Stimulated activated naive CD4-positive, alpha-beta T cell (primary cell): ENCODE data around the gene GABARAP.

ENCODE experiments used
- DNase-seq, 6 experiments: peaks; one replicate each; lab custom pipeline; 2025; lab: John Stamatoyannopoulos, UW

The GABARAP gene

DNA sequence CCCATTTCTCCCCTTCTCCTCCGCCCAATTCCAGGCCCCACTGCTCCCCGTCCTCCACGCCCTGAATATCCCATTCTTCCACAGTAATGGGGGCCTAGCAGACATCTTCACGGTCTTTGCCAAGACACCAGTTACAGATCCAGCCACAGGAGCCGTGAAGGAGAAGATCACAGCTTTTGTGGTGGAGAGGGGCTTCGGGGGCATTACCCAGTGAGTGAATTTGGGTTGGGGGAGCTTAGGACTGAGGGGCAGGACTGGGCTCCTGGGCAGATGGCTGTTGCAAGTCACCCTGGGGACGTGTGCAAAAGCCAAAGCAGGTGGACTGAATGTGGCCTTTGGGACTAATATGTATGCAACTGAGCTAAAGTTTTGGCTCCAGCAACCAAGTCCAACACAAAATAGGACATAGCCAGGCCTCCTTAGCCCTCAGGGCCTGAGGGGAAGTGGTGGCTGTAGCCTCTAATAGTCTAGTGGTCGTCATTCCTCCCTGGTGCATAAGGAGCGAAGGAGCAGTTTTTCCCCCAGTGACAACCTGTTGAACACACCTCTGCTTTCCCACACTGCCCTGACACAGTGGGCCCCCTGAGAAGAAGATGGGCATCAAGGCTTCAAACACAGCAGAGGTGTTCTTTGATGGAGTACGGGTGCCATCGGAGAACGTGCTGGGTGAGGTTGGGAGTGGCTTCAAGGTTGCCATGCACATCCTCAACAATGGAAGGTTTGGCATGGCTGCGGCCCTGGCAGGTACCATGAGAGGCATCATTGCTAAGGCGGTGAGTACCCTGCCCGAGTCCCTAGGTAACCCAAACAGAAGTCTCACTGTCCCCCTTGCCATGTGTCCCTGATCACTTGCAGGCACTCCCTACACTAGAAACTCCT, 19.9 kb downstream of the GABARAP start:
- no peak for DNase-seq

DNA sequence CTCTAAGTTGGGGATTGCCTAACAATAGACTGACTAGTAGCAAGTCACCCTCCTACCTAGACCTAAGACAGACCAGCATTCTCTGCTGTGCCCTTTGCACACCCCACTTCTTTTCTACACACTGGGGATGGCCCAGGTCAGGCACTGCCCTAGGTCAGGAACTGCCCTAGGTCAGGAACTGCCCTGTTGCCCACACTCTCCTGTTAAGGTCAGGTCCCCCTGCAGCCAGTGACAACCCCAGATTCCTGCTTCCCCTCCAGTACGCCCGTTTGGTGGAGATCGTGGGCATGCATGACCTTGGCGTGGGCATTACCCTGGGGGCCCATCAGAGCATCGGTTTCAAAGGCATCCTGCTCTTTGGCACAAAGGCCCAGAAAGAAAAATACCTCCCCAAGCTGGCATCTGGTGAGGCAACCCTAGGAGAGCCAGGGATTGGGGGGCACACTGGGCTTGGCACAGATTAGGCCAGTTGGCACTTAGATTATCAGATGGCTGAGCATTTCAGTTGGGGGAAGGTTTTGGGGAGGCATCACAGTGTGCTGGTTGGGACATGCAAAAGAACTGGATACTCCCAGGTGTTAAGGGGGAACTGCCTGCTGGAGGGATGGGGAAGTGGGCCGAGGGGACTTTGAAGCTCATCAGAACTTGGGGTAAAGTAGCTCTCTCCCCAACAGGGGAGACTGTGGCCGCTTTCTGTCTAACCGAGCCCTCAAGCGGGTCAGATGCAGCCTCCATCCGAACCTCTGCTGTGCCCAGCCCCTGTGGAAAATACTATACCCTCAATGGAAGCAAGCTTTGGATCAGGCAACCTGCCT, 20.8 kb downstream of the GABARAP start:
- DNase-seq = no peak

- peak in 5 of 6 experiments; percentile 38 to 48 (median 41) for DNase-seq
Measured at GRCh38 chr17:7220593-7221277, 21.5 kb downstream of the GABARAP start.

DNA sequence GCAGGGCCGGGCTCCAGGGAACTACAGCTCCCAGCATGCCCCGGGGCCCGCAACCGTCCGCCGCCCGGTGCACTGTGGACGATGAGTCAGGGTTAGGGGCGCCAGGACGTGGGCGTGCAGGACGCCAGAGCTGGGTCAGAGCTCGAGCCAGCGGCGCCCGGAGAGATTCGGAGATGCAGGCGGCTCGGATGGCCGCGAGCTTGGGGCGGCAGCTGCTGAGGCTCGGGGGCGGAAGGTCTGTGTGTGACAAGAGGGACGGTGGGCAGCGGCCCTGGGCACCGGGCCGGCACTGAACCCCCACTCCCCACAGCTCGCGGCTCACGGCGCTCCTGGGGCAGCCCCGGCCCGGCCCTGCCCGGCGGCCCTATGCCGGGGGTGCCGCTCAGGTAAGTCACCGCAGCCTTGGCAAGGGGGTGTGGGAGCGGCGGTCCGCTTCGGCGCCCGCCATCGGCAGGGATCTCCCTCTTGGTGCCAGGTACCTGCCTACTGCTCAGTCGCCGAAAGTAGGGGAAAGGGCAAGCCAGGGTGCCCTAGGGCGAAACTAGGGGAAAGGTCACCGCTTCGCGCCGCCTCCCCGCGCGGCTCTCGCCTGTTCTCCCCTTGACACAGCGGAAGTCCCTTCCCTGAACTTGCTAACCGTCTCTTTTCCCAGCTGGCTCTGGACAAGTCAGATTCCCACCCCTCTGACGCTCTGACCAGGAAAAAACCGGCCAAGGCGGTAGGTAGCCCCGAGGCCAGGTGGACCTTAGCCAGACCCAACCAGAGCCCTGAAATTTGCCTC, 22.2 kb downstream of the GABARAP start, which contains the start of the genes ACADVL and DLG4:
Gene ACADVL (plus strand): TSS at position 127 of the 781 bp plus-strand sequence. CDS start 47 bp downstream, at position 174.
Gene DLG4 (minus strand): TSS at position 25 of the 781 bp plus-strand sequence.
- DNase-seq = peak in 5 of 6 experiments; percentile 43 to 65 (median 55)

DNA sequence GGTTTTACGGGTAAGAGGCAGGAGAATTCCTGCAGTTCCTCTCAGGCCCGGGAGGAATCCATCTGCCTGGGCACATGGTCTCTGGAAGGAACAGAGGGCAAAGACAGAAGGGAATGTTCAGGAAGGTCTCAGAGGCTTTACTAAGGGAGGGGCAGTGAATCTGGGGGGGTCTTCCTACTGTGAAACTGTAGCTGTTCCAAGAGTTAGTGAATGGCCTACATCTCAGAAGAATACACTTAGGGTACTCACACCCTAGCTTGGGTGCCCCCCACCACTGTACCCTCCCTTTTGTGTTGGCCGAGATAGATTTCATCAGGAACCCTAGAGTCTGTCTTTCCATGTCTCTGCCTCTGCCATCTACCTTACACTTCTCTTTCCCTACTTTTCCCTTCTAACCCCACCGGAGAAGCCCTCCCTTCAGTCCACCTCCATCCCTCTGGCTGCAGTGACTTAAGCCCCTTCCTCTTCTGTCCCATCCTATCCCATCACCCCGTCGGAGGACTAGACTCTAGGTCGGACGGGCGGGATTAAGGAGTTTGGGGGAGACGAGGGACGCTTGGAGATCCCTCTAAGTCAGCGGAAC, 22.9 kb downstream of the GABARAP start:
- no peak for DNase-seq

DNA sequence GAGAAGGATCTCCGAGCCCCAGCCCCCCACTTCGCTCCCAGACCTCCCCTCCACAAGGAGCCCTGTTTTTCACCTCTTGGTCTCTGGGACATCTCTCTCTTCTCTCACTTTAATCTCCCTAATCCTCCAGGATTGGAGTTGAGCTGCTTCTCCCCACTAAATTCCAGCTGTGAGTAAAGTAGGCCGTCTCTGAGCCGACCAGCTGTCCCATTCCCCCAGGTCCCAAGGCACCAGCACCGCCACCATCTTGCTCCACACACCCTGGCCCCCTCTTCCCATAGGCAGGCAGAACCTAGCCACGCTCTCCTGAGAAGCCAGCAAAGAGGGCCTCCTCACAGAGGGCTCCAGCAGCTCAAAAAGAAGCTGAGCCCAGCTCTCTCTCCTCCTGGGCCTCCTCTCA, 23.5 kb downstream of the GABARAP start:
- no peak for DNase-seq

GRCh38 chr17:7218166-7218565, 24.1 kb downstream of the GABARAP start:
- no peak for DNase-seq

DNA sequence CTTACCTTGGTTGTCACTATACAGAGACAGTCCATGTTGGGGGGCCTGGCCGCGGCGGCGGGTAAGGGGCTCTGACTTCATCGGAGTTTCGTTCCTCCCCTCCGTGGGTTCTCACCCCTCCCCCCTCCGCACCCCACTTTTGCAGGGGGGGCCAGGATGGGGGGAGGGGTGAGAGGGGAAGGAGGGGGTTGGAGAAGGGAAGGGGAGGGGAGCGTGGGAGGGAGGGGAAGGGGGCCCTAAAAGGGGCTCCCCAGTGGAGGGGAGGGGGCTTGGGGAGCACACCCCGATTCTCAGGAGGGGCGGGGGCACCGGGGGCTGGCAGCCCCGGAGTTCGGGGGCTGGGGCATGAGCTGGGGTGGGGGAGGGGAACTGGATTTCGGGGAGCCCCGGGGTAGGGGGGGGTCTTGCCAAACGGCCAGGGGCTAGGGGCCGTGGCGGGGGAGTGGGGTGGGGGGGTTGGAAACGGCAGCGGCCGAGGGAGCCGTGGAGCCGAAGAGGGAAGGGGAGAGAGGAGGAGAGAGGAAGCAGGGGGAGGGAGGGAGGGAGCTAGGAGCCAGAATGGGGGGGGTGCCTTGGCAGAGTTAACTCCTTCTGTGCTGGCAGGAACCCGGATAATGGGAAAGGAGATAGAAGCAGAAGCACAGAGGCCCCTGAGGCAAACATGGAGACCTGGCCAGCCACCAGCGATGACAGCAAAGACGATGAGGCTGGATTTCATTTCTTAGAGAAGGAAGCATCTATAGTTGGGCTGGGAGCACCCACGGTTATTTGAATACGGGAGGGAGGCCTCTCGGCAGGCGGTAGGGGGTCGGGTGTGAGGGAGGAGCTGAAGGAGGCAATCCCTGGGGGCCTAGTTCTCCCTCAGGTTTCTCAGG, 24.9 kb downstream of the GABARAP start:
- peak in 4 of 6 experiments; percentile 16 to 34 (median 18) for DNase-seq

- DNase-seq = no peak
Measured at GRCh38 chr17:7216242-7217112, 25.8 kb downstream of the GABARAP start.

DNA sequence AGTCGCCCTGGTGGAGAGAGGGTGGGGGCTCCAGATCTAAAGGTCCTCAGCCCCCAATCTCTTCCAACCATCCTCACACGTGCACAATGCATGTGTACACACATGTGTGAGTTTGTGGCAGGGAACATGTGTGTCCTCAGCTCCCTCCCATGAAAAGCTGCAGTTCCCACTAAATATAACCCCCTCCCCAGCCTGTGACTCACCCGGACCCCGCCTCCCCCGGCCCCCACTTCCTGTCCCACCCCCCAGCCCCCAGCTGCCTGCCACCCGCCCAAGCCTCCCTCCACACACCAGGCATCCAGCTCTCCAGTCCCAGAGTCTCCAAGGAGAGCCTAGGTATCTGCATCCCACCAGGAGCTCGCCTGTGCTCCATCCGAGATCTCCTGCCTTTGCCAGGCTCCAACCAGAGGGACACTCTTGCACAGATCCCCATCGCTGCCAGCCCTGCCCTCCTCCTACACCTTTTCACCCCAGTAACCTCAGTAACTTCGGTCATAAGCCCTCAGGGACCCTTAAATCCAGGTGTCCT, 26.5 kb downstream of the GABARAP start:
- DNase-seq = peak in 3 of 6 experiments; percentile 18 to 33 (median 20)

DNA sequence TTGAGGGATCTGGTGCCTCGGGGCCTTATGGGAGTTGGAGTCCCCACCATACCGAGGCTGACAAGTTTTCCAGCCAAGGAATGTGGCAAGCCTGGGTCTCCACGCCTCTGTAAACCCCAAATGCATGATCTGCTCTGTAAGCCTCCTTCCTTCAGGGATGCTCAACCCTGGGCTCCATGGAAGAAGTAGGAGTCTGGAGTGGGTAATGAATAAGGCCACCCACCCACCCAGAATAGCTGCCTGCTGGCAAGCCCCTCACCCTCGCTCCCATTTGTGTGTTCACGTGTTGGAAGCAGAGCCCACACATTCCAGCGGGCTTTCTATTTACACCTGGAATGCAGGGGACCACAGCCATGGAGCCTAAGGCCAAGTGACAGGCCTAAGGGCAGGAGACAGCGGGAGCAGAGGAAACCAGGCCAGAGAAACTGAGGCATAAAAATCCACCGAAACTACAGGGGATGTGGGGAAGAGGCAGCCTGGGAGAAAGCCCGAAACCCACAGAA, 27.1 kb downstream of the GABARAP start:
- DNase-seq = no peak

DNA sequence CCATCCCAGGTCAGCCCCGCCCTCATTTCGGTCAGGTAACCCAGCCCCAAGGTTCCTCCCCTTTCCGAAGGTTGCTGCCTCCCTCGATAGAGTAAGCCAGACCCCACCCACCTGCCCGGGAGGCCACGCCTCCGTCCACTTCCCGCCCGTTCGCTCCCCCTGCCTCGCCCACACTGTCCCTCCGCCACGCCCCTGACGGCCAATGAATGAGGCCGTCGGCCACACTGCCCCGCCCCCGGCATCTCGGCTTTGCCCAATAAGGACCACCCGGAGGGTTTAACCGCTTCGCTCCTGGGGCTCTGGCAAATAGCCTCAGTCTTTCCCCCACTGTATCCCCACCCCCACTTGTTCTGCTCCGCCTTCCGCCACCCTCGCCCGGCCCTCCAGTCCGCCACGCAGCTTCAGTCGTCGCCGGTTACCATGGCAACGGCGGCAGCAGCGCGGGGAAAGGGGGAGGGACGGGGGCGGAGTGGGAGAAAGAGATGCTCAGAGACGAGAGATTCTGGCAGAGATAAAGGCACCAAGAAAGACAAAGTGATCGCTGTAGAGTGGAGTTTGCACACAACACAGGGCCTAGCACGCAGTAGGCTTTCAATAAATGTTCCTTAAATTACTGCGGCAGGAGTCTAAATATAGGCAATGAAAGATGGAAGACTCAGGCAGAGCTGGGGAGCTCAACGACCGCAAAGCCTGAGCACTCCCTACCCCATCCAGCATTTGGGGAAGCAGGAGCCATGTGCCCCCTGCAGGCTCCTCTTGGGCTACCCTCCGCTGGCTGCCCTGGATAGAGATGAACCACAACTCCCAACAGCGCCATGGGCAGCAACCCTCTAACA, 27.7 kb downstream of the GABARAP start:
- peak; percentile 96 to 100 (median 98) for DNase-seq

- DNase-seq = peak in 3 of 6 experiments; percentile 82 to 91 (median 90)
Measured at GRCh38 chr17:7213895-7214299, 28.4 kb downstream of the GABARAP start.

DNA sequence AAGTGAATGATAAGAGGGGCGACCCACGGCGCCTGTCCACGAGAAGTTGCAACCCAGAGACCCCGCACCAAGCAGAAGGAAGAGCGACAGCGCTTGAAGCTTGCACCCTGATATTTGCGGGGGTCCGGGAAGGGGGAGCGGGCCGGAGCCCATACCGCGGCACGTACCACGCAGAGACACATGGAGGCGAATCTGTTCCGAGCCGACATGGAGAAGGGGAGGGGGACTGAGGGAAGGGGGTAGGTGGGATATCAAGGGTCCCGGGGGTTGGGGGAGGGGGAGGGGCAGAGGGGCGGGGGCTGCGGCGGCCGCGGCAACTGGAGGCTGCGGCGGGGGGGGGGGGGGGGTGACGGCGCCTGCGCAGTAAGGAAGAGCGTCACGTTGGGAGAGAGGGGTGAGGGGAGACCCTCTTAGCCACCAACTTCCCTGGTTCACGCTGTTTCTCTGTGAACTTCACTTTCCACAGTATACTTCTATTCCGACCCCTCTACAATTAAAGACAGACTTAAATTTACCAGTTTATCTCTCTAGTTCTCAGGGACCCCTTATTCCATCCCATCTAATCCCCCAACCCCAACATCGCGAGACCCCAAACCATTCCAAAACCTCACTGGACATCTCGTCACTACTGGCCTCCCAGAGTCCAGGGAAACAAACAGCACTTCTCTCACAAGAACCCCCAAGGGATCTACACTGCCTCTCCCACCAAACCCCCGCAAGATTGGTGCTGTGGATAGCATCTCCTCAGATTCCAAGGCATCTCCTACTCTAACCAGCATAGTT, 30.6 kb downstream of the GABARAP start:
- DNase-seq = no peak

DNA sequence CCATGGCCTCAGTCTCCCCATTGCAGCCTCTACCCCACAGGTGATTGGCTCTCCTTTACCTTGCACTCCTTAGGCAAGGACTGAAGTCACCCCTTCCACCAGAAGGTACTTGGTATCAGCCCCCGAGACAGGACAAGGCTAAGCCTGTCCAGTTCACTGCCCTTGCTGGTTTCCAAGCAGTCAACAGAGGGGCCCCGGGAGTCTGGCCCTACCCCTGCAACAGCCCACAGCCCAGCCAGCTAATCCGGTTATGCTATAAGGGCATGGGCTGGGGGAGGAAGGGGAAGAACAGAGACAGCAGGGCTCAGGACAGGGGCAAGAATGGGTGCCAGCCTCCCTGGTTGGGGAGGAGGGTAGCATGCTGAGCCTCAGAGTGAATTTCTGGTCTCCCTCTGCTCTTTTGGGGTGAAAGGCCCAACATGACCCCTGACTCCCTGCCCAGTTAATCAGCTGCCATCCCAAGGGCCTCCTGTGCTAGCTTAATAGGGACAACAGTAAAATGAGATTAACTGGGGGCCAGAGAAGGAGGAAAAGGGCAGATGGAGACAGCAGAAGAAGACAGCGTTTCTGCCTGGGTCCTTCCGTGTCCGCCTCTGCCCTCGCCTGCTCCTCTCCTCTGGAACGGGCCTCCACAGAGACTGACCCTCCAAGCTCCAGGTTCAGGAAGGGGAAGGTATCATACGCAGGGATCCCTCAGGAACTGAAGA, 33.3 kb downstream of the GABARAP start:
- no peak for DNase-seq

GRCh38 chr17:7208027-7208571, 34.1 kb downstream of the GABARAP start:
- no peak for DNase-seq
